ENCODE measurements around the gene STXBP3. TPM values are rescaled to one million over a fixed set of nuclear protein-coding genes. Genes with fewer than 3 reads are reported as not detected.
"Not testable (repeated sequence)": the region's sequence is repeated elsewhere in the genome, so short reads cannot be mapped to it uniquely, and the experiment has no call there.

The STXBP3 gene, protein sequence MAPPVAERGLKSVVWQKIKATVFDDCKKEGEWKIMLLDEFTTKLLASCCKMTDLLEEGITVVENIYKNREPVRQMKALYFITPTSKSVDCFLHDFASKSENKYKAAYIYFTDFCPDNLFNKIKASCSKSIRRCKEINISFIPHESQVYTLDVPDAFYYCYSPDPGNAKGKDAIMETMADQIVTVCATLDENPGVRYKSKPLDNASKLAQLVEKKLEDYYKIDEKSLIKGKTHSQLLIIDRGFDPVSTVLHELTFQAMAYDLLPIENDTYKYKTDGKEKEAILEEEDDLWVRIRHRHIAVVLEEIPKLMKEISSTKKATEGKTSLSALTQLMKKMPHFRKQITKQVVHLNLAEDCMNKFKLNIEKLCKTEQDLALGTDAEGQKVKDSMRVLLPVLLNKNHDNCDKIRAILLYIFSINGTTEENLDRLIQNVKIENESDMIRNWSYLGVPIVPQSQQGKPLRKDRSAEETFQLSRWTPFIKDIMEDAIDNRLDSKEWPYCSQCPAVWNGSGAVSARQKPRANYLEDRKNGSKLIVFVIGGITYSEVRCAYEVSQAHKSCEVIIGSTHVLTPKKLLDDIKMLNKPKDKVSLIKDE
- total RNA-seq = 10 to 100 TPM; 26.4 to 30.0 (median 27.8) TPM

- H3K4me1 Mint-ChIP-seq (ENCODE audit: low read depth) = peaks cover 37% of the 10 kb centered on the region
- peaks cover 11% of the 10 kb centered on the region for H3K36me3 Mint-ChIP-seq (ENCODE audit: insufficient read depth)
- no peaks in the 10 kb centered on the region for H3K27me3 Mint-ChIP-seq (ENCODE audit: low read depth)
- peak; percentile 100 for DNase-seq
- peak; percentile 96 to 97 for ATAC-seq
- no peaks in the 10 kb centered on the region for H3K9me3 Mint-ChIP-seq
- H3K4me3 Mint-ChIP-seq = peak within 1 kb of the TSS; percentile 97
Measured at GRCh38 chr1:108746382-108747170, at the start of gene STXBP3. STXBP3 (plus strand) TSS chr1:108746674; CDS start chr1:108746738, 64 bp downstream.

GRCh38 chr1:108699375-108700332, 46.8 kb upstream of the STXBP3 start:
- ATAC-seq (no peak), DNase-seq (no peak)
- H3K4me1 Mint-ChIP-seq (ENCODE audit: low read depth) = peaks cover 71% of the 10 kb centered on the region
- no peaks in the 10 kb centered on the region for H3K9me3 Mint-ChIP-seq
- H3K27me3 Mint-ChIP-seq (ENCODE audit: low read depth) = no peaks in the 10 kb centered on the region
- peak overlapping the region; percentile 81 for H3K4me3 Mint-ChIP-seq
- H3K36me3 Mint-ChIP-seq (ENCODE audit: insufficient read depth) = peaks cover 50% of the 10 kb centered on the region

GRCh38 chr1:108701176-108701849, 45.2 kb upstream of the STXBP3 start:
- H3K9me3 Mint-ChIP-seq = no peaks in the 10 kb centered on the region
- H3K4me1 Mint-ChIP-seq (ENCODE audit: low read depth) = peaks cover 71% of the 10 kb centered on the region
- no peaks in the 10 kb centered on the region for H3K27me3 Mint-ChIP-seq (ENCODE audit: low read depth)
- H3K36me3 Mint-ChIP-seq (ENCODE audit: insufficient read depth) = peaks cover 45% of the 10 kb centered on the region
- ATAC-seq = no peak
- no peak for DNase-seq
- H3K4me3 Mint-ChIP-seq = no peak overlapping the region

DNA sequence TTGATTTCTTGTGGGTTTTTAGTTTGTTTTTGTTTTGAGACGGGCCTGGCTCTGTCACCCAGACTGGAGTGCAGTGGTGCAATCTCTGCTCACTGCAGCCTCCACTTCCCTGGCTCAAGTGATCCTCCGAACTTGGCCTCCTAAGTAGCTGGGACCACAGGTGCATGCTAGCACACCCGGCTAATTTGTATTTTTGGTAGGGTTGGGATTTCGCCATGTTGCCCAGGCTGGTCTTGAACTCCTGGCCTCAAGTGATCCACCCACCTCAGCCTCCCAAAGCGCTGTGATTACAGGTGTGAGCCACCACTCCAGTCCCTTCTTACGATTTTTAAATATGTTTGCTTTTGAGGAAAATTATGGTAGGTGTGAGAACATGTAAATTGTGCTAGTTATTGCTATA, 44.4 kb upstream of the STXBP3 start:
- H3K36me3 Mint-ChIP-seq (ENCODE audit: insufficient read depth) = peaks cover 42% of the 10 kb centered on the region
- H3K4me3 Mint-ChIP-seq; DNase-seq; ATAC-seq; H3K9me3 Mint-ChIP-seq; H3K27me3 Mint-ChIP-seq (ENCODE audit: low read depth): not testable (repeated sequence)
- peaks cover 63% of the 10 kb centered on the region for H3K4me1 Mint-ChIP-seq (ENCODE audit: low read depth)

- Mint-ChIP-seq H3K36me3 (ENCODE audit: insufficient read depth) (peaks cover 28% of the 10 kb centered on the region), H3K4me3 (peak overlapping the region; percentile 62), H3K27me3 (ENCODE audit: low read depth) (no peaks in the 10 kb centered on the region)
Measured at GRCh38 chr1:108703939-108704338, 42.5 kb upstream of the STXBP3 start.

DNA sequence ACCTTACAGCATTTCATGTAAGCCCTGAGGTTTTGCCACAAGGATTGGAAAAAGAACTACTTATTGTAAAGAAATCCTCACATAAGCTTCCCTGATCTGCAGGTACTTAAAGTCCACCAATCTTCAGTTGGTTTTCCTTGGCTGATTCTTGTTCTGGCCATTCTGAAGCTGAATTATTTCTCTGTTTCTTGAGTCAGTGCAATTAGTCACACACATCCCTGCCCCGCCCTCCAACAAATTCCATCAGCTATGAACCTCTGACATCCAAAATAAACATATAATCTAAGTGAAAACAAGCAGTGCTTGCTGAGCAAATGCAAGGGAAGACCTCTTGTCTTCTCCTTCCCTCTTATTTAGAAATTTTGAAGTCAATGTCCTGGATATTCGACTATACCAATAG, 42.0 kb upstream of the STXBP3 start:
- DNase-seq = no peak
- Mint-ChIP-seq H3K9me3 (no peaks in the 10 kb centered on the region), H3K4me3 (no peak overlapping the region), H3K36me3 (ENCODE audit: insufficient read depth) (peaks cover 23% of the 10 kb centered on the region), H3K27me3 (ENCODE audit: low read depth) (no peaks in the 10 kb centered on the region), H3K4me1 (ENCODE audit: low read depth) (peaks cover 50% of the 10 kb centered on the region)
- ATAC-seq = no peak

More at GRCh38 chr1:108703939-108704338, 42.5 kb upstream of the STXBP3 start:
- Mint-ChIP-seq H3K4me1 (ENCODE audit: low read depth) (peaks cover 53% of the 10 kb centered on the region), H3K9me3 (no peaks in the 10 kb centered on the region)
- ATAC-seq (peak; percentile 72 to 83), DNase-seq (no peak)

GRCh38 chr1:108706643-108707042, 39.8 kb upstream of the STXBP3 start:
- Mint-ChIP-seq H3K9me3 (no peaks in the 10 kb centered on the region), H3K27me3 (ENCODE audit: low read depth) (no peaks in the 10 kb centered on the region), H3K4me1 (ENCODE audit: low read depth) (peaks cover 38% of the 10 kb centered on the region), H3K4me3 (no peak overlapping the region), H3K36me3 (ENCODE audit: insufficient read depth) (peaks cover 6% of the 10 kb centered on the region)
- no peak for DNase-seq
- ATAC-seq = no peak

DNA sequence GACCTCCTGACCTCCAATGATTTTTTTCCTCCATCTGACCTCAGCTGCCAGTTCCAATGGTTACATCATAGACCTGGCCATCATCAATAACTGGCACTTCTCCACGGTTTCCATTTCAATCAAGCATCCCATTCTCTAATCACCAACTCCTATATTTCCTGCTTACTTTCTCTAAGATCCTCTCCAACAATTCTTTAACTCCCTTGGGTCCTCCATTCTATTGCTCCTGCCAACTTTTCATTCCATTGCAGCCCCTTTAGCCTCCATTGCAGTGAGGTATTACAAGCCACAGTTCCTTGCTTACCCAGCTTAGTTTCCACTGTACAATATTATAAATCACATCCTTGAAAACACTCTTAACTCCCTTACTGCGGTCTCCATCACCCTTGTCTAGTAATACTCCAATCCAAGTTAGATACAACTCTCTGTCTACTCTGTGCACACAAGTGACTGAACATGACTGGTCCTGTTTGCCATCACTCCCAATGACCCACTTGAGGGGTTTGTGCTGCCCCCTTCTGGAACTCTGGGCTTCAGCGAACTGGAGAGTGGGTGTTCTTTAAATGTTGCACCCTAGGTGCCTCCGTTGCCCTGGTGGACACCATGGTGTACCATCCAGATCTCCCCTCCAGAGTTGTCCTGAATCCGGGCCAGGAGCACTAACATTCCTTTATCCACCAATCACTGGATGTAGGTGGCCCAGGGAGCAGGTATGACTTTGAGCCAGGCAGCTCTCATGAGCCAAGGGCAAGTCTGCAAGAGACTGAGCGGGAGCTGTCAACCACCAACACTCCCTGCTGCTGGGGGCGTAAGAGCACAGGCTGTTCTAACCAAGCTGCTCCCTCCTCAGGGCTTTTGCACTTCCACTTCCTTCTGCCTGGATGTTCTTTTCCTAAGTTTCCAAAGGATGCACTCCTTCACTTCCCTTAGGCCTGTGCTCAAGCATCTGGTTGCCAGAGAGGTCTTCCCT, 37.5 kb upstream of the STXBP3 start:
- Mint-ChIP-seq H3K36me3 (ENCODE audit: insufficient read depth) (no peaks in the 10 kb centered on the region), H3K4me3 (no peak overlapping the region), H3K9me3 (no peaks in the 10 kb centered on the region), H3K4me1 (ENCODE audit: low read depth) (peaks cover 26% of the 10 kb centered on the region), H3K27me3 (ENCODE audit: low read depth) (no peaks in the 10 kb centered on the region)
- peak; percentile 49 to 62 for ATAC-seq
- DNase-seq = peak; percentile 59

DNA sequence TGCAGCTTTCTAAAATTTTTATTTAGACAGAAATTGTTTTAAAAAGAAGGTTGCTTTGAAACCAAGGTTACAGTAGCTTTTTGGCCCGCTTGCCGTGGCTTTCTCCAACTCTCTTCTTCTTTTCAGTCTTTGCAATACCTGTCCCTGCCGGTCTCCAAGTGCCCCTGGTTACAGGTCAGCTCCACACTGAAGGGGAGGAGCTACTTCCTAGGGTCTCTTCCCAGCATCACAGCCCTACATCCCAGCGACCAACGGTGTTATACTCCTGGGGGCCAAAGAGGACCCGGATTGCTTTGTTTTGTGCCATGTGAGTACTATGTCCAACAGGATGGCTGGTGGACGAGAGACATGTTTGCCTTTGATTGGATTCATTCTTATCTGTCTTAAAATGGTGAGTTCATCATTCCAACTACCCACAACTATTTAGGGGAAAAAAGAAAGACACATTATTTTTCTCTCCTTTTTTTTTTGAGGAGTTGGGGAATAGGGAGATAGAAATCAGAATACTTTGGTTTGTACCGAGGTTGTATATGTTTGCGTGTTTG, 33.8 kb upstream of the STXBP3 start, which contains the start of gene FNDC7:
Gene FNDC7, plus strand, starts transcription at position 303 of the 545 bp plus-strand sequence. Its CDS starts 26 bp downstream, at position 329.
- DNase-seq (no peak), ATAC-seq (no peak)
- peaks cover 8% of the 10 kb centered on the region for H3K4me1 Mint-ChIP-seq (ENCODE audit: low read depth)
- no peak within 1 kb of the TSS for H3K4me3 Mint-ChIP-seq
- H3K36me3 Mint-ChIP-seq (ENCODE audit: insufficient read depth) = no peaks in the 10 kb centered on the region
- peaks cover 2% of the 10 kb centered on the region for H3K27me3 Mint-ChIP-seq (ENCODE audit: low read depth)
- no peaks in the 10 kb centered on the region for H3K9me3 Mint-ChIP-seq

DNA sequence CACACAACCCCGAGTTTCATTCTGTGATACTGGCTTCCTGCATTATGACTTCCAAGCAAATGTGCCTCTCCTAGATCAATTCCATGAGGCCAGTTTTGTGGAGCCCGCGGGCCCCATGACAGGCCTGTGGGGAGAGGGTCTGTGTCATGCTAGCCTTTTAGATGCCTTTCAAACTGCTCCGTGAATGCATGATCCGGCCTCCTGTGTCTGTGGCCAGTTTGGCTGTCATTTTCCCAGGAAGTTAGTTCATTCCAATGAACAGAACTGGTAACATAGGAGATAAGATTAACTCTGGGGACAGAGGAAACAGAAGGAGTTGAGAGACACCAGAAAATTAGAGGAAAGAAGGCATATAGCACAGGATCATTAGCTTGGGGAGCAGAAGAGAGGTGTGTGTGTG, 30.5 kb upstream of the STXBP3 start:
- Mint-ChIP-seq H3K4me3 (no peak overlapping the region), H3K4me1 (ENCODE audit: low read depth) (no peaks in the 10 kb centered on the region), H3K27me3 (ENCODE audit: low read depth) (peaks cover 3% of the 10 kb centered on the region), H3K9me3 (no peaks in the 10 kb centered on the region), H3K36me3 (ENCODE audit: insufficient read depth) (no peaks in the 10 kb centered on the region)
- ATAC-seq = no peak
- DNase-seq = no peak

DNA sequence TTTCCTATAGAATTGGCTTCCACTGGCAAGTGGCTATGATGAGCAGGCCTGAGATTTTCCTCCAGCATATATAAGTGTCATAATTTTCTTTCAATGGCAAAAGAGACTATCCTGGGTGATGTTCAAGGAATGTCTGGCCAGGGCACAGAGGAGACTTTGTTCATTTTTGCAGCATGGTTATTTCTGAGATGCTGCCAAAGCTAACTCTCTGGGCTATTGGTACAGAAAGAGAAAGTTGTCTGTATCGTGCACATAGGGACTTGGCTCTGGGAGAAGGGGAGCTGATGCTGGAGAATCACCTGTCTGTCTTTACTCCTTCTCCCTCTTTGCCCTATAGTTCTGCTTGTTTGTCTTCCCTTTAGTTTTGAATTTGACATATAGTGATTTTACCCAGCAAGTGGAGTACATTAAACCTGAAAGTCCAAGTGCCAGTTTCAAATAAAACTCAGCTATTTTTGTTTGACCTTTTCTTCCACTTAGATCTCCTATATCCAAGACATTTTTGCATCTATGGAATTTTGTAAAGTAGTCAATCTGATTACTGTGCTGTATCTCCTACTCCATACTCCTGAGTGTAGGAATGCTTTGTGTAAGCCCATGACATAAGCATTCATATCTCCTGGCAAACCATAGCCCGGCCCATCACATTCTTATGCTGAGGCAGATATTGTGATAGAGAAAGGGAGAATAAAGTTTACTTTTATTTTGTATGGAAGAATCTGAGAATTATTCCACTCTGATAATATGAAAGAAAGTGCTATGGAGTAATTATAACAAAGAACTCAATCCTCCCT, 29.8 kb upstream of the STXBP3 start:
- ATAC-seq (no peak), DNase-seq (no peak)
- peaks cover 3% of the 10 kb centered on the region for H3K27me3 Mint-ChIP-seq (ENCODE audit: low read depth)
- H3K4me1 Mint-ChIP-seq (ENCODE audit: low read depth) = no peaks in the 10 kb centered on the region
- no peaks in the 10 kb centered on the region for H3K36me3 Mint-ChIP-seq (ENCODE audit: insufficient read depth)
- no peaks in the 10 kb centered on the region for H3K9me3 Mint-ChIP-seq
- no peak overlapping the region for H3K4me3 Mint-ChIP-seq

All from activated T-cell treated with anti-CD3 and anti-CD28 coated beads, Interleukin-2, amount 50 U/mL, for 4 hours (primary cell).